Mononuclear cell (primary cell): Measurements from ENCODE around the gene SLC7A6OS. TPM values are rescaled to one million over a fixed set of nuclear protein-coding genes. Genes with fewer than 3 reads are reported as not detected.

Experiments used
- total RNA-seq: library from RNA; depleted of rRNA; stranded (reverse); fragments of >200 nt; gene quantifications from one replicate; pipeline ENCODE4 v1.2.3, GENCODE V29; 2012

Gene SLC7A6OS
- total RNA-seq, 1 donor: 32.3 TPM

Other genes starting within 250 kb of the SLC7A6OS start
- 153 TPM for gene NFATC3, start 225.6 kb downstream of the SLC7A6OS start, total RNA-seq
- 0.10 TPM for gene ESRP2, start 74.8 kb downstream of the SLC7A6OS start, total RNA-seq
- 10.1 TPM for gene PLA2G15, start 65.6 kb downstream of the SLC7A6OS start, total RNA-seq
- gene SLC7A6, start 46.4 kb downstream of the SLC7A6OS start, total RNA-seq: 76.8 TPM
- gene PRMT7, start 73 bp upstream of the SLC7A6OS start, total RNA-seq: 33.1 TPM
- 2.6 TPM for gene SMPD3, start 137.6 kb upstream of the SLC7A6OS start, total RNA-seq
- gene ZFP90, start 228.3 kb upstream of the SLC7A6OS start, total RNA-seq: 15.2 TPM